GM10847 (cell line): ENCODE data around the gene SF3A2.

Experiments
- POLR2A ChIP-seq: IDR thresholded peaks from 2 replicates; pipeline ENCODE4 v1.6.1; 2011; ENCODE audit not compliant: insufficient read length; ENCODE audit errors: extremely low read depth

Gene SF3A2, protein sequence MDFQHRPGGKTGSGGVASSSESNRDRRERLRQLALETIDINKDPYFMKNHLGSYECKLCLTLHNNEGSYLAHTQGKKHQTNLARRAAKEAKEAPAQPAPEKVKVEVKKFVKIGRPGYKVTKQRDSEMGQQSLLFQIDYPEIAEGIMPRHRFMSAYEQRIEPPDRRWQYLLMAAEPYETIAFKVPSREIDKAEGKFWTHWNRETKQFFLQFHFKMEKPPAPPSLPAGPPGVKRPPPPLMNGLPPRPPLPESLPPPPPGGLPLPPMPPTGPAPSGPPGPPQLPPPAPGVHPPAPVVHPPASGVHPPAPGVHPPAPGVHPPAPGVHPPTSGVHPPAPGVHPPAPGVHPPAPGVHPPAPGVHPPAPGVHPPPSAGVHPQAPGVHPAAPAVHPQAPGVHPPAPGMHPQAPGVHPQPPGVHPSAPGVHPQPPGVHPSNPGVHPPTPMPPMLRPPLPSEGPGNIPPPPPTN

DNA sequence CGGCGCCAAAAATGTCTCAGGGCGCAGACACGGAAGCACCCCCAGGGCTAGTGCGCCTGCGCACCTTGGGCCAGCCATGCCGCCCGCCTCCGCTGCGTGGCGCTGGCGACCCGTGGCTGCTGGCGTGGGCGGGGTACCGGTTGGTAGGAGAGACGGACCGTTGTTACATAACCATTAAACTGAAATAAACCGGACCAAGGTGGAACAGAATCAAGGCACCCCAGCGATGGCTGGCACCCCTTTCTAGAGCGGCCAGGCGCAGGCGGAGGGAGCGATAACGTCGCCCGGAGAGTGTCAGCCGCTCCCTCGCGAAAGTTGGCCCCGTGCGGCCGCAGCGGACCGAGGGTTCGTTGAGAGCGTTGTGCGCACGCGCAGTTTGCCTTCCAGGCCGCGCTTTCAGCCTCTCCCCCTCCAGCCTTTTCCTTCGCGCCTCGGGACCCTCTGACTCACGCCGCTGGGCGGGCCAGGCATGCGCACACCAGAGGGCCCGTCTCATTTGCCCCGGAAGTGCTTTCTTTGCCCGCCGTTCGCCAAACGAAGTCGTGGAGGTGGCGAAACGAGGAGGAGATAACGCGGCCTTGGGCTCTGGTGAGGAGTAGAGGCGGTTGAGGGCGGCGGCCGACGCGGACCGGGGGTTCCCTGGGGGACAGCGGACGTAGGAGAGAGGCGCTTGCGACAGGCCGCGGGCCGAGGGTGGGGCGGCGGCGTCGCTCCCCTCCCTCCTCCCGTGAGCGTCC lies at the start of gene SF3A2, which contains the start of gene PLEKHJ1:
TSS of gene SF3A2 (plus strand) at position 511 of the 737 bp plus-strand sequence. CDS start 6,595 bp downstream, outside the sequence.
TSS of gene PLEKHJ1 (minus strand) at position 16 of the 737 bp plus-strand sequence. CDS start 81 bp downstream, outside the sequence.
- TF ChIP-seq POLR2A: peak; percentile 71

DNA sequence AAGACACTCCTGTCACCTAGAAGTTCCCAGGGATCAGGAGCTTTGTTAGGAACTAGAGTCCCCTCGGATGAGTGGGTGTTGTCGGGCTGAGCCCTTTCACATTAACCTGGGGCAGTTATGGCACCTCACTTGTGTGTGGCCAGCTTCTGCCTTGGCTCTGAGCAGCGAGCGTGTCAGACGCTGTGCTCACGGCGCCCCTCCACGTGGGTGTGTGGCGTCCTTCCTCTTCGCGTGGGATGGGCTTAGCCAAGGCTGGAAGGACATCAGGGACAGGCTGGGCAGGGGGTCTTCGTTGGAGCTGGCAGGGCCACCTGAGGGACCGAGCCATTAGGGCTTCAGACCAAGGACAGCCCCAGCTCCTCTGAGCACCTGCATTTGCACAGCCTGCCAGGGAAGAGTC lies 49.5 kb upstream of the SF3A2 start:
- TF ChIP-seq POLR2A: no peak

DNA sequence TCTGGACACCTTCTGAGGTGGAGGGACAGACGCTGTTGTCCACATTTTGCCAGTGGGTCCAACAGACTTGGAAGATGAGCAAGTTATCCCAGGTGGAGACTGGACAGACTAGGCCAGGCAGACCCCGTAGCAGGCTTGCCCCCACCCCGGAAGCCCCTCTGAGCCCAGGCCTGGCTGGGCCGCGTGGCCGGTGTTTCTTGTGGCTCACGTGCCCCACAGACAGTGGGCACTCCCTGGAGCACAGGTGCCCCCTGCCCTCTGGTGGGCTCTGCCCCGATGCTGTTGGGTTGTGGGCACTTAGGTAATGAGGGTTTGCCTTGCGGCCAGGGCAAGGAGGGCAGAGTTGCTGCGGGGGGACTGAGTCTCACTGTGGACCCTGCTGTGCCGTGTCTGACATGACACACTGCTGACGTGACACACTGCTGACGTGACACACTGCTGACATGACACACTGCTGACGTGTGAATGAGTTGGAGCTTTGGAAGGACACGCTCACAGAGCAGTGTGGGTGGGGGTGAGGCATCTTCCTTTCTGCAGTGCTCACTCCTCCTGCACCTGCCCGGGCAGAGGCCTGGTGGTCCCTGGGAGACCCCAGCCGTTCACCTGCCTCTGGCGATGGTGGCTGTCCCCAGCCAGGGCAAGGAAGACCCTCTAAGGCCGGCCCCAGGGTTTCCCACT lies 47.8 kb upstream of the SF3A2 start:
- TF ChIP-seq POLR2A: no peak

DNA sequence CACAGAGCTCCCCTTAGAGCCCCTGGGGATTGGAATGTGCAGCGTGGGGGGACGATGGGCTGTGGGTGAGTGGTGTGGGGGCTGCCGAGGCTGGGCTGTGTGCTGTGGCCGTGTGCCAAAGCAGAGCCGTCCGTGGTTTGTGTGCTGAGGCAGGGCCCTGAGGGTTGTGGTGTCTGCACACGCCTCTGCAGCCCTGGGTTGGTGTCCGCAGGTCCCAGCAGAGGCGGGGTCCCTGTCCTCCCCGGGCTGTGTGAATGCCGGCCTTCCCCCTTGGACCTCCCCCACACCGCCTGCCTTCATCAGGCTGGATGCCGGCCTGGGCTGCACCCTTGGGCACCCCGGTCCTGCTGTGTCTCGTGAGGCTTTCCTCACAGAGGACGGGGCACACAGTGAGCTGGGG lies 46.7 kb upstream of the SF3A2 start:
- no peak for TF ChIP-seq POLR2A

DNA sequence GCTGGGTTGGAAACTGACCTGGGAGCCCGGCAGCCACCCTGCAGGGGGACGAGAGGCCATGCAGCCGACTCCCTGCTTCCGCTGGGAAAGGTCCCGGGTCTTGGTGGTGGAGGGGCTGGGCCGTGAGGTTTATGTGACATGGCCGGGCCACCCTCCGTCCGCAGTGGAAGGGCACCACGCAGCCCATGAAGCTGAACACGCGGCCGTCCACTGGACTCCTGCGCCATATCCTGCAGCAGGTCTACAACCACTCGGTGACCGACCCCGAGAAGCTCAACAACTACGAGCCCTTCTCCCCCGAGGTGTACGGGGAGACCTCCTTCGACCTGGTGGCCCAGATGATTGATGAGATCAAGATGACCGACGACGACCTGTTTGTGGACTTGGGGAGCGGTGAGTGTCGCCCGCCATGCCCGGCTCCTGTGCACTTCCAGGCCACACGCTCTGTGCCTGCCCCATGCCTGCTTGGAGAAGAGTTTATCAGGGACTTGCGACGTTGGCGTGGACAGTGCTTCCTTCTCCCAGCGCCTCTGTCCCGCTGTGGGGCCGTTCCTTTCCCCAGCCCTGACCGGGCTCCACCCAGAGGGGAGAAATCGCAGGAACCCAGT lies 45.7 kb upstream of the SF3A2 start:
- TF ChIP-seq POLR2A: no peak

DNA sequence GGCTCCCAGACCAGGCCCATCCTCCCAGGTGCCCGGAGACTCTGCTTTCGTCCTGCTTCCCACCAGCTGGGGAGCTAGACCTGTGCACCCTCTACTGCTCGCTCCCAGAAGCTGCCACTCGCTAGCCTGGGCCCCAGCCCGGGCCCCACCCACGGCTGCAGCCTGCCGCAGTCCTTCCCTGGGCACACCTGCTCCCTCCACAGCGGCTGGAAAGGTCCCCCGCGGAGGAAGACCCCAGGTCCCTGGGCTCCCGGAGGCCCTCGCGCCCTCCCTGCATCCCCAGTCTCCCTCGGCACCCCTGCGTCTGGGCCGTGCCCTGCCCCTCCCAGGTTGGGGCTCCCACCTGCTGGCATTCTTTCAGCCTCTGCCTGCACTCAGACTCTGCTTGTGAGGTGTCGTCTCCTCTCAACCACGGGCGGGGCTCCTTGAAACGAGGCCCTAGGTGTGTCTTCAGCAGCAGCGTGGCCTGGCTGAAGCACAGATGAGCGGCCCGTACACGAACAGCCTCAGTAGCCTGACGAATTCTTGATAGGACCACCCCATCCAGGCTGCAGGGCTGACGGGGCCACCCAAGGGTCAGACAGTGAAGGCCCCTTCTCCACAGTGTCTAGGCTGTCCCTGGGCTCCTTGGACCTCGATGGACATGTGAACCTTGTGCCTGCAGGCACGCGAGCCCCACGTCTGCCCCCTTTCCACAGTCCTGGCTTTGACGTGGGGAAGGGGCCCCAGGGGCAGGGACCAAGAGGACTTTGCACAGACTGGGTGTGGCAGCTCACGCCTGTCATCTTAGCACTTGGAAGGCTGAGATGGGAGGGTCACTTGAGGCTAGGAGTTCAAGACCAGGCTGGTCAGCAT lies 44.9 kb upstream of the SF3A2 start:
- TF ChIP-seq POLR2A: no peak

DNA sequence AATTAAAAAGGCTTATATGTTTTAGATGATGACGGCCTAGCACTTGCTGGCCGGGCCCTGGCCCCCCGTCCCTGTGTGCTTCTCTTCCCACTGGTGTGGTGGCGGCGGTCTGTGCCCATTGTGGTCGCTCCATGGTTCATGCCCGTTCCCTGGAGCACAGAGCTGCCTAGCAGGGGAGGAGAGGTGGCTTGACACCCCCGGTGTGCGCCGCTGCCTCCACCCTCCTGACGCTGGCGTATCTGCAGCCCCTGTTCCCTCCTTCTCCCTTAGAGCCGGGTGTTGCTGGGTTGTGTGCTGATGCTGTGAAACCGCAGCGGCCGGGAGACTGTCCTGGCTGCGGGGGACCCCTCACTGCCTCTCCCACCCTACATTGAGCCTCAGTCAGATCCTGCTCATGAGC lies 43.8 kb upstream of the SF3A2 start:
- no peak for TF ChIP-seq POLR2A

DNA sequence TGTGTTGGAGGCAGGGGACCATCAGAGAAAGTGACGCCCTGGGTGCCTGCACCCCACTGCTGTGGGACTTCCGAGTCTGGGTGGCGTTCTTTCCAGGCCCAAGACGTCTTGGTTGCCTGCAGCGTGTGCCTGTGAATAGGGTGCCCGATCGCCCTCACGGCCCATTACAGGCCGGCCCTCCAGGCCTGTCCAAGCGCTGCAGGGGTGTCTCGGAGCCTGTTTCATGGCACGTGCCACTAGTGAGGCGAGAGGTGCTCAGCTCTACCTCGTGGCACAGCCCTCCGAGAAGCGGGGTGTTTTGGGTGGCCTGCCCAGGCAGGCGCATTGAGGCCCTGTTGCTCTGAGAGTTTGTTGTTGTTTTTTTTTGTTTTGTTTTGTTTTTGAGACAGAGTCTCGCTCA lies 42.8 kb upstream of the SF3A2 start:
- TF ChIP-seq POLR2A: no peak

DNA sequence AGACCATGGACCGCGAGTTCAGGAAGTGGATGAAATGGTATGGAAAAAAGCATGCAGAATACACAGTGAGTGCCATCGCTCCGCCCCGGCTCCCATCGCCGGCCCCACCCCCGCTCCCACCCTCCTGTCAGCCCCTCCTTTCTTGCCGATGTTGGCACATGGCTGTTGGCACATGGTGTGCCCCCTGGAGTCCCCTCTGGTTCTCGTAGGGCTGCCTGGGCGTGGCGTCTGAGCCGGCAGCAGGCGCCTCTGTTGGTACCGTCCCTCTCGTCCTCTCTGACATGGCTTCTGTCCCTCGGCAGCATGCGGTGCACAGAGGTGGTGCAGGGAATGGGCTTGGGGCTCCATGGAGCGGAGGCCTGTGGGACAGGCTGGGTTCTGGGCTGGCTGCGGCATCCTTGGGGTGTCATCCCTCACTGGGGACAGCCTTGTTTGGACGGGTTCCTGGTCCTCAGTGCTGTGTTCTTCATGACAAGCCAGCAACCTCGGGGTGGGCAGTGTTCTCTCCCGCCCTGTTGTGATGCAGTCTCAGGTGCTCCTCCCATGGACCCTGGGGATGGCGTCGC lies 42.0 kb upstream of the SF3A2 start:
- no peak for TF ChIP-seq POLR2A

DNA sequence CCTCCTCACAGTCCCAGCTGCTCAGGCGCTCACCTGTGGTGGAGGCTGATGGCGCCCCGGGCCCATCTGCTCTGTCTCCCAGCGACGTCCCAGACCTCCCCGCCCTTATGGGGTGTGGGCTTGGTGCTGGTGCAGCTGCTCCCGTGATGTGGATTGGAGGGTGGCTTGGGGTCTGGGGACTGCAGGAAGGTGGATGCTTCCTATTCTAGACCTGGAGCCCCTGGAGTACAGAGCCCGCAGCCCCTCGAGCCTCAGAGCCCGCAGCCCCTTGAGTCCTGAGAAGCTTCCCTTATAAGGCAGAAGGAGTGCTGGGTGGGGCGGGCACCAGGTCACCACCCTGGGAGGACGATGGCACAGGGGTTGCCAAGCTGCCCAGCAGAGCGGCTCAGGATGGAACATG lies 41.3 kb upstream of the SF3A2 start:
- TF ChIP-seq POLR2A: no peak

DNA sequence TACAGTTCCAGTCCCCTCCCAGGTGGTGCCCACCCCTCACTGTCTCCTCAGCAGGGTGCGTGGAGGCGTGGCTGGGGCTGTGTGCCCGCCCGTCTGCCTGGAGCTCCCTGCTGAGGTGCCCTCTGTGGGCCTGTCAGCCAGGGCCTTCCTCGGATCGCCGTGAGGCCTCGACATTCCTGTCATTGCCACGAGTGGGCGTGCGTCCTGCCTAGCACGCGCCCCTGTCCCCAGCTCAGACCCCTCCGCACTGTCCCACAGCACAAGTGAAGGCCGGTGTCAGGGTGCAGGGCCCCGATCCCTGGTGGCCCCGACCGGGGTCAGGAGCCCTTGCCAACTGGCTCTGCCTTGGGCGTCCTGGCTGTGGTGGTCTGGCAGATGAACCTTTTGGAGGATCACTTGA lies 40.7 kb upstream of the SF3A2 start:
- TF ChIP-seq POLR2A: no peak

DNA sequence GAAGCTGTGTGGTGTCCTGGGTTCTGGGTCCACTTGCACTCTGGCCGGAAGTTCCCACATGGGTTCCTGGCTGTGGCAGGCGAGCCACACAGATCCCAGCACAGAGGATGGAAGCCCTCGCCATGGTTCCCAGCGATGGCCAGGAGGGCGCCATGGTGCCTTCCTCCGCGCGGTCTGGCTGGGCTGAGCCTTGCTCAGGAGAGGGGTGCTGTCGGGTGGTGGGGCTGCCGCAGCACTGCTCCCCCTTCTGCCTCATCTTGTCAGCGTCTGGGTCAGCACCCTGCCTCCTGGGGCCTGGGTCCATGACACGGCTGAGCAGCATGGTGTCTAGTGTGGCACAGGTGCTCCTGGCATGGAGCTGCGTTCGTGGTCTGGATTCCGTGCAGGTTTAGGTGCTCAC lies 39.4 kb upstream of the SF3A2 start:
- TF ChIP-seq POLR2A: no peak

DNA sequence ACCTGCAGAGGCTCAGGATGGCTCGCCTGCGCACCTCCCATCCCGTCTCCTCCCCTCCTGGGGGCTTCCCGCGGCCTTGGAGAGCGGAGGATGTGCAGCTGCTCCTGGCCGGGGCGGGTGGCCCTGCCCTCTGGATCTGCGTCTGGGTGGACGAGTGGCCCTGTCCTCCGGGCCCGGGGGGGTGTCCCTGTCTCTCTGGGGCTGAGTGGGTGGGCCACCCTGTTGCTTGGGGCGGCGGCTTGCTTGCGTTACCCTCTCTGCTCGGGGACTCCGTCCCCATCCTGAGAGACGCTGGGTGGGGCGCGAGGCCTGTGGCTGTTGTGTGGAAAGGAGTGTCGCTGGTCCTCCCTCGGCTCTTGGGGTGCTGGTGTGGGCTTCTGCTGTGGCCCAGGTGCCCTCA lies 38.3 kb upstream of the SF3A2 start:
- TF ChIP-seq POLR2A: no peak

DNA sequence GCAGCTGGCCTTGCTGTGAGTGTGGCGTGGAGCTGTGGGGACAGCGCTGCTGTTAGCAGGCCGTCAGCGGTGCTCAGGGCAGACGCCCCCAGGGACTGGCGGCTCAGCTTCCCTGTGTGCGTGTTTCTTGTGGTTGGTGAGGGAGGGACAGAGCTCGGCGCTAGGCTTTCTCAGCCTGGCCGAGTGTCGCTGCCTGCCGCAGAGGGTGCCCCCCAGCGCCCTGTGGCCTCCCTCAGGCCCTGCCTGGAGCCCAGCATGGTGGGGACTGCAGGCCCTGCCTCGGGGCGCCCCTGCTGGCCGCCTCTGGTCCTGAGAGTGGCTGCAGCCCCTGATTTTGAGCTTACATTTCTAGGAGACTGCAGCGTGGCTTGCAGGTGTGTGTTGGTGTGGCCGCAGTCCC lies 37.4 kb upstream of the SF3A2 start:
- no peak for TF ChIP-seq POLR2A
